DMS79 treated with DMSO at 0.1 percent for 48 hours (cell line): ENCODE data around the gene UXS1.

Experiments used
- DNase-seq: peaks from one replicate; lab custom pipeline; 2025; lab: John Stamatoyannopoulos, UW

UXS1 gene

DNA sequence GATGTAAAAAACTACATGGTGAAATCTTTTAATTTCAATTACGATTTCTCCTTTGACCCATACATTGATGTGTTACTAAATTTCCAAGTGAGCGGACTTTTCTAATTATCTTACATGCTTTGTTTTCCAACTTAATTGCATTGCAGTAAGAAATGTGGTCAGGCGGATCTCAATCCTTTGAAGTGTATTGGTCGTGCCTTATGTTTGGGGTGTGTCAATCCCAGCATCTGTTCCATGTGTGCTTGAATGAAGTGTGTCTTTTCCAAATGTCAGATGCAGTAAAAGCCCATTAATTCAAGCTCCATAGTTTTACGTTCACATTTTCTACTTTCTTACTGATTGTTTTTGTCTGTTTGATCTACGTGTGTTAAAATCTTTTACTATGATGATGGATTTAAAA, 113.1 kb downstream of the UXS1 start:
- no peak for DNase-seq

DNA sequence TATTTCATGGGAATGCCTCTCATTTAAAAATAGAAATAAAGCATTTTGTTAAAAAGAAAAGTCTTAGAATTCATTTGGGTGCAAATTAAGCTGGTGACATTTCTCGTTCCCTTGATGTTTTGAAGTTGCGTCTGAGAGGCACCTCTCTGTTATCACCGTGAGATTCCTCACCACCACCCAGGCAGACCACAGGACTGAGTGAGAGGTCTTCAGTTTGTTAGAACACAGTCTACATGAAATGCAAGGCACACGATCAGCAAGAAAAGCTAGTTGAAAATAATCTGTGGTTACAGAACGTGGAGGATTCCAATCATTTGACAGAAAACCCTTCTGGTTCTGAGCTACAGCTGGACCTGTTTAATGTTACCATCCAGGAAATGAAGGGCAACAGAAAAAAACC, 116.0 kb downstream of the UXS1 start:
- DNase-seq, result no peak

DNA sequence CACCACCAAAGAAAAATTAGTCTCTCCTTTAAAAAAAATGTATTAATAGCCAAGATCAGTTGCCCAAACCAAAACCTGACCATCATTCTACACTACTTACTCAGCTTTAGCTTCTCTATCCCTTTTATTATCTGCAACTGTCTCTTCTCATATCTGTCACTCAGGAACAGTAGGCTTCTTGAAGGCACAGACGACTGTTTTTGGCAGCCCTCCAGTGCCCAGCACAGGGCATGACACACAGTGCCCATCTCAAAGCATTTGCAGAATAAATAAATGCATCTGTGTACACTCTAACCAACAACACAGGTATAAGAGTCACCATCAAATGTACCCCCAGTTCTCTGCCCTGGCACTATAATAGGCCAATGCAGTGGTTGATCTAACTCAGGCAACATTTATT, 117.2 kb downstream of the UXS1 start:
- no peak for DNase-seq

DNA sequence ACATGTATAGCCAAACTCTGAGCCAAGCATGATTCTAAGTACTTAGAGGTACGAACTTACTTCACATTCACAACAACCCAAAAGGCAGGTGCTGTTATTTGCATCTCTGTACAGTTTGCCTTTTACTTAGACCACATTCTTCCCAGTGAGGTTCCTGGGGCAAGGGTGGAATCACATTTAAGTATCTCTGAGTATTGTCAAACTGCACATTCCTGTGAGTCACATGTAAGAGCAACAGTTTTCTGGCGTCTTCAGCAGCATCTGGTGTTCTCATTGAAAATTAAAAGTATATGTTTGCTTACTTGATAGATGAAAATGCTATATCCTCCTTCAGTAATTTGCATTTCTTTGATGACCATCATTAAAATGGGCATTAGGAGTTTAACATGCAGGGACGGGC, 119.1 kb downstream of the UXS1 start:
- DNase-seq, result no peak

DNA sequence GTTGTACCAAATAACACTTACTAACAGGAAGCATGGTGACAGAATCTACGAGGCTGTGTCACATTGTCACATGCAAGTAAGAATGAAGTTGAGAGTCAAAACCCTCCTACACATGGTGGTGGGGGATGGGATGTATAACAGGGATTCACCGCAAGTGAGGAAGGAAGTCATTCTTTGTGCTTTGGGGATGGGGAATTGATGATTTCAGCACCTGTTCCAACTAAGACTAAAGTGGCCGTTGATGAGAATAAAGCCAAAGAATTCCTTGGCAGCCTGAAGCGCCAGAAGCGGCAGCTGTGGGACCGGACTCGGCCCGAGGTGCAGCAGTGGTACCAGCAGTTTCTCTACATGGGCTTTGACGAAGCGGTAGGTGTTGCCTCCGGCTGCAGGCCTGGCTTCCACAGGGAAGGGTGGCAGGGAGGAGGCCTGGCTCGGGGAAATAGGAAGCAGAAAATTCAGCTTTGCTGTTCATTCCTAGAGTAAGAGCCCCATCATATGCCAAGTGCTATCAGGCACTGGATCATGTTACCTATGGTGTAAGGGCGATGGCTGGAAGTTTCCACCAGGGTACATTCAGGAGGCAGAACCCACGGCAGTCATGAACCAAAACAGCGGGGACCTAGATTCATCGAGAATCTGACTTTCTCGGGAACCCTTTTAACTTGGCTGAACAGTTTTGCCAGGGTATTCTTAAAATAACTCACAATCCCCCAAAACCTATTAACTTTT, 120.3 kb downstream of the UXS1 start:
- DNase-seq, result no peak

DNA sequence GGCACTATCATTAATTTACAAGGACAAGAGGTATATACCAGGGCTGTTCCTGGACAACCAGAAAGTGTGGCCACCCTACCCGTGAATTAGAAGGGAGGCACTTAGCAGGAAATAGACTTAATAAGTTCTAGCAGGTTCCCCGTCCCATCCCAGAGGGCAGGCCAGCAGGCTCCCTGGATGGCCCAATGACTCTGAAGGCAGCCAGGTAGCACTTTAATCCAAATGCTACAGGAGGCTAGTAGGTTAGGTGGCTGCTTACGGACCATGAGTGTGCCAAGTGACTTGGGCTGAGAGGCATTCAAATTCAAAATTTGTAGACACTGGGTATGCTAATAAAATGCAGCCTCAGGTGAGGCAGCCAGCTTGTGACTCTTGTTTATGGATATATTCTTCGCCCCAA, 123.9 kb downstream of the UXS1 start:
- no peak for DNase-seq

DNA sequence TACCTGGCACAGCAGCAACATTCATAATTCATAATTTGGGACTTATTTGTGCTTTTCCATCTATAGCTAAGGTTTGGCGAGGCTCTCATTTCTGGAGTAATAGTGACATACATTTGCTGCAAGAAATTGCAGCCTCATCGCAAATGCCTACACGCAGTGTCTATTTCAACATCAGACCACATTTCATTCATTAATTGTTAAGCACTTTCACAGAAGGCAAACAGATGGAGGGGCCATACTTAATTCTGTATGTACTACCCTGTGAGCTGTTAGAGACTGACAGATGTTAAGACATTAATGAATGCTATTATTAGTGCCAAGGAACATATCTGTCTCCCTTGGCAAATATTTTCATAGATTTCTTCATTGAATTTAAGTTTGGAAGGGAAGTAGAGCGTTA, 125.7 kb downstream of the UXS1 start:
- no peak for DNase-seq

DNA sequence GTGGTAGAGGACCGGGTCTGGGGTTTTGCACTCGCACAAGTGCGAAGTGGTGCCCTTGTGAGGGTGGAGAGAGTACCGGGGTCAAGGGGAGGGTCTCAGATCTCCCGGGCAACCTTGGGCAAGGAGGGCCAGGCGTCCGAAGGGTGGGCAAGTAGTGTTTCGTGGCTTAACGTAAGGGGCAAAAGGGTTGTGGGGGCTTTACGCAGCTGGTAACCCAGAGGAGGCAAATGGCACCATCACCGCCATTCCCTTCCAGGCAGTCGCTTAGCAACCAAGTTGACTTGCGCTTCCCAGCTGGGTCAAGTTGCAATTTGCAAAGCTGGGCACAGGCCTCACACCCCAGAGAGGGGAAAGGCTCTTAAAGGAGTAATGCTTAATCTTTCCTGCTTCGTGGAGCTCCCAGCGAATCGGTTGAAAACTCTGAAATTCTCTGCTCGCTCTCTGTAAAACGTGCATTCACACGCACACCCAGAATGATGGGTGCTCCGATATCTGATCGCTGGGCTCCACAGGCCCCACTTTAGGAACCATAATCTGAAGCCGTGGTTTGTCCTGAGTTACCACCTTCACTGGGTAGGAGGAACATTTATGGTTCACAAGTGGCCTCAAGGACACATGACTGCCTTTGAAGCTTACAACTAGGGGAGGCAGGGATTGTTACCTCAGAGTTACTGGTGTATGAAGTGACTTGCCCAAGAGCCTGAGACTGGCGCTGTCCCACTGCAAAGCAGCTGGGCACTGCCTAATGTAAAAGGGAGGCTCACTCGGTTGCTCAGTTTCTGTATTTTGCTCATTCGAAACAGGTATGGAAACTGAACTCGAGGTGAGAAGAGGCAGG, 127.9 kb downstream of the UXS1 start:
- DNase-seq, result no peak

DNA sequence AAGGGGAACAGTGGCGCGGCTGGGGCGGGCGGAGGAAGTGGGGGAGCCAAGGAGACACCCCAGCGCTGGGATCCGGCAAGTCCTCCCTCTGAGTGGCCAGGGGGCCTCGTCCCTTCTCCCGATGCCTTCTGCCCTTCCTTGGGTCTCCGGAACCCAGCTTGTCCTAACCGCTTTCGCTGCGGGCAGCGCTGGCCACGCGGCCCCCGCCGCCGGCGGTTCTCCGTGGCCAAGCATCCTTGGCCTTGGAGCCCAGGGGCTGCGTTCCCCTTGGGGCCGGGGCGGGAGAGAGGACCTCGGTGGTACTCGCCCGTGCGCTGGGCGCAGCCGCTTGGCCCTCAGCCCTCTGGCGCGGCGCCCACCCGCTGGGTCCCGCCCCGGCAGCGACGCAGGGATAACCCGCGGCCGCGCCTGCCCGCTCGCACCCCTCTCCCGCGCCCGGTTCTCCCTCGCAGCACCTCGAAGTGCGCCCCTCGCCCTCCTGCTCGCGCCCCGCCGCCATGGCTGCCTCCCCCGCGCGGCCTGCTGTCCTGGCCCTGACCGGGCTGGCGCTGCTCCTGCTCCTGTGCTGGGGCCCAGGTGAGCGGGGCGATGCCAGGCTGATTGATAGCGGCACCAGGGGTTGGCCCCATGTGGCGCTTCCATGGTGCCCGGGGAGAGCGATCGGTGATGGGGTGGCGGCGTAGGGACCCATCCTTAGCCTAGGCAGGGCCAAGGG, 128.7 kb downstream of the UXS1 start:
- DNase-seq, result no peak

DNA sequence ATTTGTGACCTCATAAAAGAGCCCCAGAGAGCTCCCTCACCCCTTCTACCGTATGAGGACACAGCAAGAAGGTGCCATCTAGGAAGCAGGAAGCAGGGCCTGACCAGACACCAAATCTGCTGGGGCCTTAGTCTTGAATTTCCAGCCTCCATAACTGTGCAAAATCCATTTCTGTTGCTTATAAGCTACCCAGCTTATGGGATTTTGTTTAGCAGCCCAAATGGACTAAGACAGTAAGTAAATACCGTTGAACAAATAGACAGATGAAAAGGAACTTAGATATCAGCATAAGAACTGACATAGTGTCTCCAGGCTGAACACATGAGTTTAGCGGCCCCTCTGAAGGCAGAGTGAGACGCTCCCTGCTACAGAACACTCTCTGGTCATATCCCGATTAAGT, 130.9 kb downstream of the UXS1 start:
- no peak for DNase-seq

DNA sequence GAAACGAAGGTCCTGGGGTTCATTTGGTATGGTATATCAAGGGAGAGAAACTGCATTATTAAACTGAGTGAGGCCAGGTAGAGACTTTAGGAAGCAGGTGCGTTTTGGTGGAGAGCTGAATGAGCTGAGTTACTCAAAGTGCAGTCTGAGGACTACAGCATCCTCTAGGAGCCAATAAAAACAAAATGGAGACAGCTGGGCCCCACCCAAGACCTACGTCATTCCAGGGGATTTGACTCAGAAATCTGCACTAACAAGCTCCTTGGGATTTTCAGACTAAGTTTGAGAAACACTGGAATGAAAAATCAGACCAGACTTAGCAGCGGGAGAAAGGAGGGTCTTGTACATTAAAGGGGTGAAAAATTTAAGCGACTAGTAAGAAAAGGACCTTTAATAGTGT, 131.5 kb downstream of the UXS1 start:
- no peak for DNase-seq

DNA sequence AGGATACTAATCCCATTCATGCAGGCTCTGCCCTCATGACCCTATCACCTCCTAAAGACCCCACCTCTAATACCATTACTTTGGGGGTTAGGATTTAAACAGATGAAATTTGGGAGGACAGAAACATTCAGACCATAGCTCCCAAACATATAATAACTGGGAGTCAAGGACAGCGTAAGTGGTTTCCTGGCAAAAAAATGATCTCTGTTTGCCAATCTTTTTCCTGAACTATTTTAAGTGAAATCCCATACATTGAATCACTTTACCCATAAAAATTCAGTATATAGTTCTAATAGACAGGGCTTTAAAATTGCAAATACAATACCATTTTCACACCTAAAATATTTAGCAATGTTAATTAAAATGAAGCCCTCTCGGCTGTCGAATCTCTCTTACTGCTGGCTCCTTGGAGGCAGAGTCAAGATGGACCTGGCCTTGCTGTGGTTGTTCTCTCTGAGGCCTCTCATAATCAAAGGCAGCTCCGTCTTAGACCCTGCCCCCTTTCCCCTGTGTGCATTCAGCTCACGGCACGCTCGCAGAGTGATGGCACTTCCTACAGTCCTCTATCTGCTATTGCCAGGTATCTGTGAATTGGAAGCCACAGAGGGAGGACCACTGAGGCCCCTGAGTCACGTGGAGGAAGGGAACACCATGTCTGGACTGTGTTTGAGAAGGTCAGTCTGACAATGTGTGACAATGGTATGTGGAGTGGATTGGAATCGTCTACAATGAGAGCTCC, 132.3 kb downstream of the UXS1 start:
- DNase-seq, result no peak

DNA sequence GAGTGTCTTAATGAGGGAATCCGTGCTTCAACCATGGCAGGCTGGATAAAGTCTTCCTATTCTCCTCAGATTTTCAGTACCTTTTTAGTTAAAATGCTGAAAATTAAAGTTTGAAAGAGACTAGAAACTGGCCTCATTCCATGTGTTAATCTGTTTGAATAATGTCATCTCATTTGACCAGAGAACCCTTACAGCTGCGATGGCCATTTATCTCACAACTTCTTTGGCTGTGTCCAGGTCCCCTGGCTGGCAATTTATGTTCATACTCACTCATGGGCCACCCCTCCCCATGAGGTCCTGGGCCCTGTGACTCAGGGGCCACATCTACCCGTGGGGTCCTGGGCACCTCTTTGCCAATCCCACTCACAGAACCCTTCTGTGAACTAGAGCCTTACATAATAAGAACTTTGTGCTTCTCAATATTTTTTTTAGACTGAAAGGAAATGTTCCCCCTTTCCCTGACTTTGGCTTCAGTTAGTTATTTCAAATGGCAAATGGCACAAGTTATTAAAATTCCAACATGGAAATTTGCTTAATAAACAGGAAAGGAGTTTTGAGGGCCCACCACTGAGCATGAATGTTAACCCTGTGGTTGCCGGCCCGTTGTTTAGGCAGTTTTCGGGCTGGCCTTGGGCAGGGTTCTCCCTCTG, 134.6 kb downstream of the UXS1 start:
- no peak for DNase-seq

DNA sequence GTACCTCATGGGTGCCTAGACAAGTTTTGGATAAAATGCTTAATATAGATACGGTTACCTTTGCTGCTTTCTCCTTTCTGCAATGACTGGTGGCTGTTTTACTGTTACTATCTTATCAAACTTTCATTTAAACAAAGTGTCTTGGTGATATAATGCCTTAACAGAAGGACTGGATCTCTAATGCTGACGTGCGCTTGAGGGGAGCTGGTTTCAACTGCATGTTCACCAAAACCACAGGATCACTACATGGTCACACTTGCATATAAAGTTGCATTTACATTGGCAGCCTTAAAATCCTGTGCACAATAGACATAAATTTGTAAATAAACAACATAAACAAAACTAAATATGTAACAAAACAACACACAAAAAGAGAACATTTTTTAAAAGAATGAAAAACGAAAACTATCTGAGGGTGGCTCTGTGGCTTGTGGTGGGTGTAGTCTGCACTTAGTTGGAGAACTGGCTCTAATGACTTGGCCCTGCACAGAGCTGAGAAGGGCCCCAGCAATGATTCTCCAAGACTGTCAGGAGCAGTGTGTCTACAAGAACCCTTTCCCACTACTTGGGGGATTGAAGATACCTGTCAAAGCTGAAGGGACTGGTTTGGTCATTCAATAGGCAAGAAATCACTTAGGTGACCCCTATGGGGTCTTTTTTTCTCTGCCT, 135.5 kb downstream of the UXS1 start:
- DNase-seq, result no peak

DNA sequence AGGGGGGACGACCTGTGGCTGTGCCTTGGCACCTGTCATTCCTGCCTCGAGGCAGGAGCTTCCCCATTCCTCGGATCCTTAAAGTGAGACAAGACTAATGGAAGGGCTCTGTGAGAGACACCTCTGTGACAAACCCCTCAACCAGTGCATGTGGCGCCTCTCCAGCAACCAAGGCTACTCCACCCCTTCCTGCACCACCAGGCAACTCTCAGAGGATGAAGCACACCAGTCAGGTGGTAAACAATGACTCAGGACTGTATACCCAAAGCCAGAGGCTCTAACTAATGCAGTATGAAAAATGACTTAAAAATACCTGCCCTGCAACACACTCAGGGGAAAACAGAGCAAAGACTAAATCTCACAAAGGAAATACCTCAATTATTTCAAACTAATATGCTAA, 136.9 kb downstream of the UXS1 start:
- DNase-seq, result no peak

DNA sequence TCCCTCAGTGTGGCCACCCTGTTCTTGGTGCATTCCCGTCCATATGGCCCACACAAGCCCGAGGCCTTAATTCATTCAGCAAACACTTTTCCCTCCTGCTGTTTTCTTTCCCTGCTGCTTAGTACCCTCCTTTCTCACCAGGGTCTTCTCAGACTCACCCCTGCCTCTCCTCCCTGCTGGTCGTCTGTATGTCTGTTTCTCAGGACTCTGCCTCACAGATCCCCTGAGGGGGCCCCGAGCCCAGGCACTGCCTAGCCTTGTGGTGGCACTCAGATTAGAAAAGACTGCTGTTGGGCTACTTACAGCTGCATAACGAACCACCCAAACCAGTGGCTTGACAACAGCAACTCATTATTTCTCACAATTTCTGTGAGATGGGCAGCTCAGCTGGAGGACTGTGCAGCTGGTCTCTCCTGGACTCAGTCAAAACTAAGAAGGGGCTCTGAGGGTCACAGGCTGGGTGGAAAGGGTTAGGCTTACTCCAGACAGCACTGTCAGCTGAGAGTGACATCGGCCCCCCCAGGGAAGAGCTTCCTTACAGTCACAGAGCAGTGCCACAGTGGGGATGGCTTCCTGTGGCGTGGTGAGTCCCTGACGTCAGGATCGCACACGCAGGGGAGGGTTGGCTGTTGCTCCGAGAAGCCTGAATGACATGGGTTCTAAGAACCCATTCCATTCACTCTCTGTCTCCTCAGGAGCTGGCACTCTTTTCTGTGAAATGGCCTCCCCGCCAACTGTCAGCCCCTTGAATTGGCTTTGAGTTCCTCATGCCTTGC, 139.0 kb downstream of the UXS1 start:
- no peak for DNase-seq

DNA sequence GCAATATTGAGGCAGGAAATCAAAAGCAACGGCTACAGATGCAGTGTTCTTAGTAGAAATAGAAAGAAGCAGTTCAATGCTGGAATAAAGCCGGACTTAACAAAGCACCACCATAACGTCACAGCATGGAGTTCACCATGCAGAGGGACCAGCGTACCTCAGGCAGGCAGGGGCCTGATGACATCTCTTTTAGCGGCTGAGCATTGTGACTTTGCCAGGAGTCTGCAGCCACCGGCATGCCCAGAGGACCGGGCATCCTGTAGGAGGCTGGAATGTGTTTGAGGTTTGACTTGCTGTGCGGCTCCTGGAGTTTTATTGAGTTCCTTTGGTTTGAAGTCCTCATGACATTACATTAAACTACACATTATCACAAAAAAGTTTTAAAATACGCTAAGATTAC, 139.8 kb downstream of the UXS1 start:
- DNase-seq, result no peak

DNA sequence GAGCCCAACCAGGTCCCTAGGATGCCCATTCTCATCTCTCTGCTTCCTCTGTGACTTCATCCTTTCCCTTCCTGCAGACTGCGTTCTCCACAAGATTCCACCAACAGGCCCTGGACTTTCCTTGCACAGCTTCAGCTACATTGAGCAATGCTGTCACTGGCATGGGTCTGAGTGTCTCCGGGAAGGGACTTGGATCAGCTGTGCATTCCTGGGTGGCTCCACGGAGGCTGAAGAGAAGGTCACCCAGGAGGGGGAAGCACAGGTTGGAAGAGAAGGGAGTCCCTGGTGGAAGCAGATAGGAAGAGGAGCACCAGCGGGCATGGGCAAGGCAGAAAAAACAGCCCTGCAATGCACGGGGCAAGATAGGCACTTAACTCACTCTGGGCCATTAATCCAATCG, 140.5 kb downstream of the UXS1 start:
- no peak for DNase-seq

DNA sequence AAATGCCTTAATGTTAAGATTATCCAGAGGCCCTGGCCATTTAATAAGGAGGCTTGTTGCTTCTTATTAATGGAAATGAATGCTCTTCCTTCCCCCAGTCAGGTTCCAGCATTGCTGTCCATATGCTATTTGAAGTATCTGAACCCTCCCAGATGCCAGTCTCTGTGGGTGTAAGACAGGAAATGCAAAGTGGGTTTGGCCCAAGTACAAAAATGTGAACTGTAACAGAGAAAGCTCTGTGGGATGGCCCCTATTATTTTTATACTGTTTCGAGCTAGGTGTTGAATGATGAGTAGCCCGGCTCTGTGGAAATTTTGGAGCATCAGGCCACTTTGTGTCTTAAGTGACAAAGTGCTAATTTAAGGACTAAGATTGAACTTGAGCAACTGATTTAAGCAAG, 141.0 kb downstream of the UXS1 start:
- no peak for DNase-seq

DNA sequence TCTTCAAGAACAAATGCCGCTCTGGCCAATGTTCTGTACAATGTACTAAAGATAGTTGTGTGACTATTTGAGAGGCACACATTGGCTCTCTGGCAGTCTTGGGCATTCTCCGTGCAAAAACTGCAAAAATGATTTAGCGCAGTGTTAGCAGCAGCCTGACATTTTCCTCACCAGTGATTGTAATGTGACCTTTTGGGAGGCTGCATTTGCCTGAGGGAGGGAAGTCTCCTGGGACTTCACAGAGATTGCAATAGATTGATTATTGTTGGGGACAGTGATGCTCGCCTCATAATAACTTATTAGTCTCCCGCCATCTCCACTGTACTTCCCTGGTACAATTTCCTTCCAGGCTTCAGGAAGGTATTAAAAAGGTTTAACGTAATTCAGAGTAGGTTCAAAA, 149.2 kb downstream of the UXS1 start:
- no peak for DNase-seq
